ENCODE data around the gene ZNF491.

The ZNF491 gene

DNA sequence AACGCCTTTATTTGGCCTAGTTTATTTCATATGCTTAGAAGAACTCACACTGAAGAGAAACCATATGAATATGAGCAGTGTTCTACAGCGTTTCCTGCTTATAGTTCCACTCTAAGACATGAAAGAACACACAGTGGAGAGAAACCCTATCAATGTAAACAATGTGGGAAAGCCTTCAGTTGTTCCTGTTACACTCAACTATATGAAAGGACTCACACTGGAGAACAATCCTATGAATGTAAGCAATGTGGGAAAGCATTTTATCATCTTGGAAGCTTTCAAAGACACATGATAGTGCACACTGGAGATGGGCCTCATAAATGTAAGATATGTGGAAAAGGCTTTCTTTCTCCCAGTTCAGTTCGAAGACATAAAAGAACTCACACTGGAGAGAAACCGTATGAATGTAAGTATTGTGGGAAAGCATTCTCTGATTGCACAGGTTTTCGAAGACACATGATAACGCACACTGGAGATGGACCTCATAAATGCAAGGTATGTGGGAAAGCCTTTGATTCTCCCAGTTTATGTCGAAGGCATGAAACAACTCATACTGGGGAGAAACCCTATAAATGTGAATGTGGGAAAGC lies 17.8 kb upstream of the ZNF491 start:
- Histone ChIP-seq H3K9me3 (ENCODE audit: control insufficient read depth, insufficient read depth, low read length) (peaks cover 2% of the 10 kb centered on the region; the same call in 1 of the 2 replicates), H3K9ac (ENCODE audit: low read depth, low read length) (no peak overlapping the region), H3K4me1 (ENCODE audit: insufficient read depth, low read length) (no peaks in the 10 kb centered on the region), H3K36me3 (ENCODE audit: insufficient read depth, low read length) (no peaks in the 10 kb centered on the region; the same call in 1 of the 2 replicates)

DNA sequence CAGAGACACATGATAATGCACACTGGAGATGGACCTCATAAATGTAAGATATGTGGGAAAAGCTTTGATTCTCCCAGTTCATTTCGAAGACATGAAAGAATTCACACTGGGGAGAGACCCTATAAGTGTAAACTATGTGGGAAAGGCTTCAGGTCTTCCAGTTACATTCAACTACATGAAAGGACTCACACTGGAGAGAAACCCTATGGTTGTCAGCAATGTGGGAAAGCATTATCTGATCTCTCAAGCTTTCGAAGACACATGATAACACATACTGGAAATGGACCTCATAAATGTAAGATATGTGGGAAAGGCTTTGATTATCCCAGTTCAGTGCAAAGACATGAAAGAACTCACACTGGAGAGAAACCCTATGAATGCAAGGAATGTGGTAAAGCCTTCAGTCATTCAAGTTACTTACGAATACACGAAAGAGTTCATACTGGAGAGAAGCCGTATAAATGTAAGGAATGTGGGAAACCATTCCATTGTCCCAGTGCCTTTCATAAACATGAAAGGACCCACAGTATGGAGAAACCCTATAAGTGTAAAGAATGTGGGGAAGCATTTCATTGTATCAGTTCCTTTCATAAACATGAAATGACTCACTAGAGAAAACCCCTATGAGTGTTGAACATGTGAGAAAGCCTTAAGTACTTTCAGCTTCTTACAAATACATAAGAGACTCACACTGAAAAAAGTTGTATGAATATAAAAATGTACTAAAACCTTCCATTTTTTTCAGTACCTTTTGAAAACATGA lies 16.8 kb upstream of the ZNF491 start:
- no peaks in the 10 kb centered on the region; the same call in 1 of the 2 replicates for H3K36me3 ChIP-seq (ENCODE audit: insufficient read depth, low read length)
- H3K9ac ChIP-seq (ENCODE audit: low read depth, low read length) = no peak overlapping the region
- no peaks in the 10 kb centered on the region for H3K4me1 ChIP-seq (ENCODE audit: insufficient read depth, low read length)
- H3K9me3 ChIP-seq (ENCODE audit: control insufficient read depth, insufficient read depth, low read length) = peaks cover 2% of the 10 kb centered on the region; the same call in 1 of the 2 replicates

DNA sequence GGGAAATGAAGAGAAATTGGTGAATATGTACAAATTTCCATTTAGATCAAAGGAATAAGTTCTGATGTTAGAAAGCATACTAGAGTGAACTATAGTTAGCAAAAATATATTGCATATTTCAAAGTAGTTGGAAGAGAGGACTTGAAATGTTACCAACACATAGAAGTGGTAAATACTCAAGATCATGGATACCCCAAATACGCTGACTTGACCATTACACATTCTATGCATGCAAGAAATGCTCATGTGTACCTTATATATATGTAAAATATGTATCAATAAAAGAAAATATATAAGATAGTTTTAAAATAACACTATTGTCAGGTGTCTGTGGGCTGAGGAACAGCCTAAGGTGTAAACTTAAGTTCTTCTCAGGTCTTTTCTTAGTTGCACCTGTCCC lies 14.6 kb upstream of the ZNF491 start:
- Histone ChIP-seq H3K9ac (ENCODE audit: low read depth, low read length) (no peak overlapping the region), H3K4me1 (ENCODE audit: insufficient read depth, low read length) (no peaks in the 10 kb centered on the region), H3K9me3 (ENCODE audit: control insufficient read depth, insufficient read depth, low read length) (peaks cover 2% of the 10 kb centered on the region; the same call in 1 of the 2 replicates), H3K36me3 (ENCODE audit: insufficient read depth, low read length) (no peaks in the 10 kb centered on the region)

DNA sequence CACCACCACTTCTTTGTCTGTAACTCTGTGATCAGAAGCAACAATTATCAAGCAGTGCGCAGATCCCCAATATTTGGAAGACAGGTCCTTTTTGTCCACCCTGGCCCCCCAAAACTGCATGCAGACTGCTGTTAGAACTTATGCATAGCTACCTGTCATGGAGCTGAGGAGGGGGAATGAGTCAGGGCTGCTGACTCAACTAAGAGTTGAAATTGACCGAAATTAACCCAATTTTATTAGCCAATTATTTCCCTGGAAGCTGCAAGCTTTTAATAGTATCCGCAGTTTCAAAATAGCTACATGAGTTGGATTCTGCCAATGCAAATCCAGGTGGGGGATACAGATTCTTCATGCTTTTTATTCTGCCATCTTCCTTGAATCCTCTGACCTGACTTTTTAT lies 14.0 kb upstream of the ZNF491 start:
- H3K9me3 ChIP-seq (ENCODE audit: control insufficient read depth, insufficient read depth, low read length) = peaks cover 2% of the 10 kb centered on the region; the same call in 1 of the 2 replicates
- H3K36me3 ChIP-seq (ENCODE audit: insufficient read depth, low read length) = no peaks in the 10 kb centered on the region
- H3K9ac ChIP-seq (ENCODE audit: low read depth, low read length) = no peak overlapping the region
- H3K4me1 ChIP-seq (ENCODE audit: insufficient read depth, low read length) = no peaks in the 10 kb centered on the region

DNA sequence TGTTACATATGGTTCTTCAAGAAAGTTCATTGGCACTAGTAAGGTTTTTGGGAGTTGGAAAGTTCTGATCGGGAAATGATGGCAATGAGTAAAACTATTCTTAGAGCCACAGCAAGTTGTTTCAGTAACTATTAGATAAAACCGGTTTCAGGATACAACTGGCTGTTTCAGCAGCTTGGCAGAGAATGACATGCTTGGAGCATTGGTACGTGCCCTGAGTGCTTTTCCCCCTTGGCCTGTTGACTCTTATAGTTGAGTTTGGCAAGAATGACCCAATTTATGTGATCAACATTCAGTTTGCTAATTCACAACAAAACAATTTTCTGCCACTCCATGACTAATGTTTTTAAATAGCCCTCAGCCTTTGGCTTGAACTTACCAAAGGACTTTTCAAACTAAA lies 10.8 kb upstream of the ZNF491 start:
- H3K4me1 ChIP-seq (ENCODE audit: insufficient read depth, low read length) = no peaks in the 10 kb centered on the region
- no peak overlapping the region for H3K9ac ChIP-seq (ENCODE audit: low read depth, low read length)
- no peaks in the 10 kb centered on the region for H3K36me3 ChIP-seq (ENCODE audit: insufficient read depth, low read length)
- H3K9me3 ChIP-seq (ENCODE audit: control insufficient read depth, insufficient read depth, low read length) = peaks cover 2% of the 10 kb centered on the region; the same call in 1 of the 2 replicates

DNA sequence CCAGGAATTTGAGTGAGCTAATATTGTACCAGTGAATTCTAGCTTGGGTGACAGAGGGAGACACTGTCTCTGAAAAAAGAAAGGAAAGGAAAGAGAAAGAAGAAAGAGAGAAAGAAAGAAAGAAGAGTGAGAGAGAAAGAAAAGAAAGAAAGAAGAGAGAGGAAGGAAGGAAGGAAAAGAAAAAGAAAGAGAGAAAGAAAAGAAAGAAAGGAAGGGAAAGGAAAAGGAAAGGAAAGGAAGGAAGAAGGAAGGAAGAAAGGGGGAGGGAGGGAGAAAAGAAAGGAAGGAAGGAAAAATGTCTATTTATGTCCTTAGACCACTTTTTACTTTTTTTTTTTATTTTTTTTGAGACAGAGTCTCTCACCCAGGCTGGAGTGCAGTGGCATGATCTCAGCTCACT lies 5.4 kb upstream of the ZNF491 start:
- no peaks in the 10 kb centered on the region; the same call in 1 of the 2 replicates for H3K9me3 ChIP-seq (ENCODE audit: control insufficient read depth, insufficient read depth, low read length)
- H3K36me3 ChIP-seq (ENCODE audit: insufficient read depth, low read length) = no peaks in the 10 kb centered on the region
- no peak overlapping the region for H3K9ac ChIP-seq (ENCODE audit: low read depth, low read length)
- H3K4me1 ChIP-seq (ENCODE audit: insufficient read depth, low read length) = no peaks in the 10 kb centered on the region

DNA sequence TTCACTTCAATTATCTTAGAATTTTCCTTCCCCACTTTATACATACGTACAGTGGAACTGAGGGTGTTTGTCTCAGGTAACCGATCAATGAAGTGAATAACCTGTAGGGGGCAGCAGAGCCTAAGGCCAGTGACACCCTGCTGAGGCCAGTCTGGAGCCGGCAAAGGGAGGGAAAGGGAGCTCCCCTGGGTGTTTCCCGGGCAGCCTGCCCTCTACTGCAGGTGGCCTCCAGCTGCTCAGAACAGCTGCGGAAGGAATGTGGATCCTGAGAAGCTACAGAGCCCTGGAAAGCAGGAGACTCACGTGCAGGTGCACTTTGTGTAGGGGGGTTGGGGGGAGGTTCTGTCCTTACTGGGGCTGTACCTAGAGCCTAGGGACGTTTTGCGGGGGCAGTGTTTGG lies 832 bp upstream of the ZNF491 start:
- Histone ChIP-seq H3K9ac (ENCODE audit: low read depth, low read length) (no peak overlapping the region), H3K36me3 (ENCODE audit: insufficient read depth, low read length) (no peaks in the 10 kb centered on the region)

DNA sequence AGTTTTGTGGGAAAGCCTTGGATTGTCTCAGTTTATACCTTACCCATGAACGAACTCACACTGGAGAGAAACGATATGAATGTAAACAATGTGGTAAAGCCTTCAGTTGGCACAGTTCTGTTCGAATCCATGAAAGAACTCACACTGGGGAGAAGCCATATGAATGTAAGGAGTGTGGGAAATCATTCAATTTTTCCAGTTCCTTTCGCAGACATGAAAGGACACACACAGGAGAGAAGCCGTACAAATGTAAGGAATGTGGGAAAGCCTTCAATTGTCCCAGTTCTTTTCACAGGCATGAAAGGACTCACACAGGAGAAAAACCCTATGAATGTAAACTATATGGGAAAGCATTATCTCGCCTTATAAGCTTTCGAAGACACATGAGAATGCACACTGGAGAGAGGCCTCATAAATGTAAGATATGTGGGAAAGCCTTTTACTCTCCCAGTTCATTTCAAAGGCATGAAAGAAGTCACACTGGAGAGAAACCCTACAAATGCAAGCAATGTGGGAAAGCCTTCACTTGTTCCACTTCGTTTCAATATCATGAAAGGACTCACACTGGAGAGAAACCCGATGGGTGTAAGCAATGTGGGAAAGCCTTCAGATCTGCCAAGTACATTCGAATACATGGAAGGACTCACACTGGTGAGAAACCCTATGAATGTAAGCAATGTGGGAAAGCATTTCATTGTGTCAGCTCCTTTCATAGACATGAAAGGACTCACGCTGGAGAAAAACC lies 8.2 kb downstream of the ZNF491 start:
- no peaks in the 10 kb centered on the region; the same call in 1 of the 2 replicates for H3K9me3 ChIP-seq (ENCODE audit: control insufficient read depth, insufficient read depth, low read length)

More for the DNA sequence above, 832 bp upstream of the ZNF491 start:
- H3K9me3 ChIP-seq (ENCODE audit: control insufficient read depth, insufficient read depth, low read length) = no peaks in the 10 kb centered on the region
- no peaks in the 10 kb centered on the region for H3K4me1 ChIP-seq (ENCODE audit: insufficient read depth, low read length)

DNA sequence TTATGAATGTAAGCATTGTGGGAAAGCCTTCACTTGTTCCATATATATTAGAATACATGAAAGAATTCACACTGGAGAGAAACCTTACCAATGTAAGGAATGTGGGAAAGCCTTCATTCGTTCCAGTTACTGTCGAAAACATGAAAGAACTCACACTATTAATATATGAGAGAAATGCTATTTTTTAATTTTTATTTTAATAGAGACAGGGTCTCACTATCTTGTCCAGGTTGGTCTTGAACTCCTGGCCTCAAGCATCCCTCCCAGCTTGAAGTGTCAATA lies 8.7 kb downstream of the ZNF491 start:
- no peaks in the 10 kb centered on the region; the same call in 1 of the 2 replicates for H3K9me3 ChIP-seq (ENCODE audit: control insufficient read depth, insufficient read depth, low read length)
- no peak overlapping the region for H3K9ac ChIP-seq (ENCODE audit: low read depth, low read length)
- no peaks in the 10 kb centered on the region for H3K36me3 ChIP-seq (ENCODE audit: insufficient read depth, low read length)
- H3K4me1 ChIP-seq (ENCODE audit: insufficient read depth, low read length) = no peaks in the 10 kb centered on the region

More for the DNA sequence above, 8.2 kb downstream of the ZNF491 start:
- no peak overlapping the region for H3K9ac ChIP-seq (ENCODE audit: low read depth, low read length)
- H3K36me3 ChIP-seq (ENCODE audit: insufficient read depth, low read length) = no peaks in the 10 kb centered on the region
- no peaks in the 10 kb centered on the region for H3K4me1 ChIP-seq (ENCODE audit: insufficient read depth, low read length)

DNA sequence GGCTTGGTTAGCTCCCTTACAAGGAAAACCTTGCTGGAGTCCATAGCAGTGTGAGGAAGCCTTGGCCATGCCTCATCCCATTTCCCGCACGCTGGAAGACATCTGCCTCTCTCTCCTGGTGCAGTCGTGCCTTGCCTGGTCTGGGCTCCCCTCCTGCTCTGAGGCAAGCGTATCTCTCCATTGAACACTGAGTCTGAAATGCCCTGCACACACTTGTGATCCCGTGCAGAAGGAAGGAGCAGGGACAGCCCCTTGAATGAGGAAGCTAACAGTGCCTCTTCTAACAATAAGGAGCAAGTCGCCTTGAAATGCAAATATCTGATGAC lies 15.3 kb downstream of the ZNF491 start:
- H3K9ac ChIP-seq (ENCODE audit: low read depth, low read length) = no peak overlapping the region
- no peaks in the 10 kb centered on the region for H3K36me3 ChIP-seq (ENCODE audit: insufficient read depth, low read length)
- H3K4me1 ChIP-seq (ENCODE audit: insufficient read depth, low read length) = no peaks in the 10 kb centered on the region

DNA sequence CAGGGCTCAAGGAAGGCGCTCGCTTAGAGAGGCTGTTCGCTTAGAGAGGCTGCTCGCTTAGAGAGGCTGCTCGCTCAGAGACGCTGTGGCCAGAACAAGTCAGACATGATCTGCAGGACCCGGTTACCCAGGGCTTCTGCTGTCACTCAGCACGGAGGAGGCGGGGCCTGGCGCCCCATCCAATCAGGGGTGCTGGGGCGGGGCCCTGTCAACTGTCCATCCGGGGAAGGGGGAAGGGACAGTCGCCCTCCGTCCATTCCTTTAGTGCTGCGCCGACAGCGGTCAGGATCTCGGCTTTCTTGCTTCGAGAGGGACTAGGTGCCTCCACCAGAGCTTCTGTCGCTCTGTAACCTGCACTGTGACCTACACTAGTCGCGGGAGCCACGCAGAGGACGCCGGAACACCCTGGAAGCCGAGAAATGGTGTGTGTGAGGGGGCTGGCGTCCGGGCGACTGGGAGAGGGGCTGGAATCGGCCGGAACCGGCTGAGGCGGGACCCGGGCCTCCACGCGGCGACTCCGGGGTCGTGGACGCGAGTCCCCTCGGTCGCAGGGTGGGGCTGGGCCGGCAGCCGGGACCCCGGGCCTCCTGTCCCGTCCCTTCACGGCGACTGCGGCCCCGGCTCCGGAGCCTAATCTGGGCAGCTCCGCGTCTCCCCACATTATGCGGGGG lies 15.8 kb downstream of the ZNF491 start, which contains the start of gene ZNF440:
TSS of gene ZNF440 (plus strand) at position 245 of the 671 bp plus-strand sequence. CDS start at position 420, 175 bp downstream.
- Histone ChIP-seq H3K9ac (ENCODE audit: low read depth, low read length) (peak within 1 kb of the TSS; percentile 31; the same call in 1 of the 2 replicates), H3K9me3 (ENCODE audit: control insufficient read depth, insufficient read depth, low read length) (no peaks in the 10 kb centered on the region), H3K36me3 (ENCODE audit: insufficient read depth, low read length) (no peaks in the 10 kb centered on the region), H3K4me1 (ENCODE audit: insufficient read depth, low read length) (no peaks in the 10 kb centered on the region)

More for the DNA sequence above, 15.3 kb downstream of the ZNF491 start:
- no peaks in the 10 kb centered on the region for H3K9me3 ChIP-seq (ENCODE audit: control insufficient read depth, insufficient read depth, low read length)

DNA sequence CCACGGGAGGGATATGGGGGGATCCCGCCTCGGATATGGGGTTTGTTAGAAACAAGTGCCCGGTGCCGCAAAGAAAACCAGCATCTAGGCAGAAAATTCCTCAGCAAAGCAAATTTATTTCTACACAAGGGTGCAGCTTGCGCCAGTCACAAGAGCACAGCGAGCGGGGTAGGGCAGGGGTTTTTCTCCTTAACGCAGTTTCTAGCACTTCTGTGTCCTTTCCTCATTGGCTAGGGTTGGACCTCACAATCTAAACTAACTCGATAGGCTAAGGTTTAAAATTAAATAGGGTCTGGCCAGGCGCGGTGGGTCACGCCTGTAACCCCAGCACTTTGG lies 16.3 kb downstream of the ZNF491 start:
- Histone ChIP-seq H3K36me3 (ENCODE audit: insufficient read depth, low read length) (no peaks in the 10 kb centered on the region), H3K4me1 (ENCODE audit: insufficient read depth, low read length) (no peaks in the 10 kb centered on the region), H3K9me3 (ENCODE audit: control insufficient read depth, insufficient read depth, low read length) (no peaks in the 10 kb centered on the region), H3K9ac (ENCODE audit: low read depth, low read length) (0 out of 2 replicates have a peak overlapping the region, but pooled peaks have one; percentile 31)

DNA sequence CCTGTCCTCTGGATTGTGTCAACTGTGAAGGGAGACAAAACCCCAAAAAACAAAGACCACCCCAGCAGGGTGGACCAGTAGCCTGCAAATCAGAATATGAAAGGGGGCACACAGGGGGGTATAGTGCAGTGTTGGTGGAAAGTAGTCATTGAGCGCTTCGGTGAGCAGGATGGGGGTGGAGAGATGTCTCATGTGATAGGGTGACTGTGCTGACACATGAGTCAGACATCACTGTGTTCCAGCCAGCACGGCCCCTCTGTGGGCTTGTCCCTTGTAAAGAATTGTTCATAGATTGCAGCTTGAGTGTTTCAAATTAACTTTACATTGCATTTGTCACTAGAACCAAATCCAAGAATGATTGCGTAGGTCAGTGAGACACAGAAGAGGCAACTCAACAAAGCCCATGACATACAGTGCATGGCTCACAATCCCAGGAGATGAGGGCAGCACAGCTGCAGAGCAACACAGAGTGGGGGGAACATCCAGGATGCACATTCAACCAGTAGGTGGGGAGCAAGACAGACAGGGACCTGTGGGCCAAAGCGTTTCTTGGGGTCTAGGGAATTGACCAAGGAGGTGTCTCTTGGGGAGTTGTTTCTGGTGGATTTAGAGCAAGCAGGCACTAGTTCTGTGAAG lies 23.3 kb downstream of the ZNF491 start:
- Histone ChIP-seq H3K9ac (ENCODE audit: low read depth, low read length) (no peak overlapping the region), H3K9me3 (ENCODE audit: control insufficient read depth, insufficient read depth, low read length) (no peaks in the 10 kb centered on the region), H3K36me3 (ENCODE audit: insufficient read depth, low read length) (no peaks in the 10 kb centered on the region), H3K4me1 (ENCODE audit: insufficient read depth, low read length) (no peaks in the 10 kb centered on the region)
